HG02798 (cell line): Measurements from ENCODE around the gene PKDREJ.
A peak's percentile ranks its signal among the peaks of the same experiment; 100 is the strongest.
"Not testable (repeated sequence)": the region's sequence is repeated elsewhere in the genome, so short reads cannot be mapped to it uniquely, and the experiment has no call there.

Source experiments
- ATAC-seq: cut with Tn5 transposase; IDR thresholded peaks from one replicate; pipeline ENCODE4 v1.9.1; 2021; ENCODE audit warnings: mild to moderate bottlenecking; ENCODE audit not compliant: unreplicated experiment, poor library complexity

PKDREJ gene, protein sequence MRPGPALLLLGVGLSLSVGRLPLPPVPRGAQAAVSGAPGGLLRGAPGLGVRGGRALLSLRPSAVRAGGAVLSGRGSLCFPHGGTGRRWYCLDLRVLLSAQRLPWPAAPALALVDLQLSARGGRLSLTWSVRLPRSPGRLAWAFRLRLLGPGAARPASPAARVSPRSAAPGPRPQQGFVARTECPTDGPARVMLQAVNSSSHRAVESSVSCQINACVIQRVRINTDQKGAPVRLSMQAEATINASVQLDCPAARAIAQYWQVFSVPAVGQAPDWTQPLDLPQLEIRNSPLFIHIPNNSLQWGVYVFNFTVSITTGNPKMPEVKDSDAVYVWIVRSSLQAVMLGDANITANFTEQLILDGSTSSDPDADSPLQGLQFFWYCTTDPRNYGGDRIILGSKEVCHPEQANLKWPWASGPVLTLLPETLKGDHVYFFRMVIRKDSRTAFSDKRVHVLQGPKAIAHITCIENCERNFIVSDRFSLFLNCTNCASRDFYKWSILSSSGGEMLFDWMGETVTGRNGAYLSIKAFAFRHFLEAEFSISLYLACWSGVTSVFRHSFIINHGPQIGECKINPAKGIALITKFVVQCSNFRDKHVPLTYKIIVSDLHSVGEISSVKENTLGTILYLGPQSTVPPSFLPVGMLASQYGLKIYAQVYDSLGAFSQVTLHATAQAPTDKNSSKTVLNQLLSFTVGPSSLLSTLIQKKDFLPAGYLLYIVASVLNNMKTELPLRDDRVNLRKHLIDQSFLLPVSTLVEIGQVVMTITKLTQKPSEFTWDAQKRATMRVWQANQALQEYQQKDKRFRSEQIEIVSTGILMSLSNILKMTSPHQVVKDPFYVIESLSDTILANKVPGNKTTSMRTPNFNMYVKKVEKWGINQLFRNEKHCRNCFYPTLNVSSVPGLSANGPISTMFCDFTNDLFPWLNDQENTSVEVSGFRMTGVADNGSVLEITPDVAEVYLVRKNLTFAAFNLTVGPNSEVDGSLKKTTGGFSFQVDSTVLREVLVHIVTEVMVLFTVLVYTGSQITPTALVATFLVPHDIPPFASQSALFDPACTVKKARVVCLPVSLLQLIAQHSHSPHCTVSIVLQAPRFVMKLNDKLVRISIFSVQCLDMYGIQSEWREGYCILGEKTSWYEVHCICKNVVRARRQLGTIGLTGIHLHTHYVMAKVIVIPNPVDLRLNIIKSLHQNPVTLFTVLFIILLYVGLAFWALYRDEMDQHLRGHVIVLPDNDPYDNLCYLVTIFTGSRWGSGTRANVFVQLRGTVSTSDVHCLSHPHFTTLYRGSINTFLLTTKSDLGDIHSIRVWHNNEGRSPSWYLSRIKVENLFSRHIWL (N-terminal part only)

DNA sequence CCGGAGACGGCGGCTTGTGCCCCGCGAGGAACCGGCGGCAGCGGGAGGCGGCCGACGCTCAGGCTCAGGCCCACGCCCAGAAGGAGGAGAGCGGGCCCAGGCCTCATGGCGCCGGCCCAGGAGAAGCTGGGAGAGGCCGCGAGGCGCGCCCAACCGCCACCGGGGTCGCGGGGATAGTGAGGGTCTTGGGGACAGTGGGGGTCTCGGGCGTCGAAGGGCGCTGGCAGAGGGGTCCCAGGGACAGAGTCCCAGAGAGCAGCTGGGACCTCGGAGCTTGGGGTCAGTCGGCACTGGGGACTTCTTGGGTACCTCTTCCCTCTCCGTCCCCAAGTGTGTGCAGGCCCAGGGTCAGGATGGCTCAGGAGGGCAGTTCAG is at the start of gene PKDREJ:
Gene PKDREJ, minus strand, starts transcription at position 128 of the 375 bp plus-strand sequence. Its CDS starts 21 bp downstream, at position 107.
- ATAC-seq: no peak

DNA sequence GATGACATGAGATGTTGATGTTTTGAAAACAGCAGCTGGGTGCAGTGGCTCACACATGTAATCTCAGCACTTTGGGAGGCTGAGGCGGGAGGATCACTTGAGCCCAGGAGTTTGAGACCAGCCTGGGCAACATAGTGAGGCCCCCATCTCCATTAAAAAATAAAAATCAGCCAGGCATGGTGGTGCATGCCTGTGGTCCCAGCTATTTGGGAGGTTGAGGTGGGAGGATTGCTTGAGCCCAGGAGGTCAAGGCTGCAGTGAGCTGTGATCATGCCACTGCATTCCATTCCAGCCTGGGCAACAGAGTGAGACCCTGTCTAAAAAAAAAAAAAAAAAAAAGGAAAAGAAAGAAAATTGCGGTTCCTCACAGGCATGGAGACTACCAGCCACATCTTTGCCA is 49.7 kb upstream of the PKDREJ start:
- not testable (repeated sequence) for ATAC-seq

DNA sequence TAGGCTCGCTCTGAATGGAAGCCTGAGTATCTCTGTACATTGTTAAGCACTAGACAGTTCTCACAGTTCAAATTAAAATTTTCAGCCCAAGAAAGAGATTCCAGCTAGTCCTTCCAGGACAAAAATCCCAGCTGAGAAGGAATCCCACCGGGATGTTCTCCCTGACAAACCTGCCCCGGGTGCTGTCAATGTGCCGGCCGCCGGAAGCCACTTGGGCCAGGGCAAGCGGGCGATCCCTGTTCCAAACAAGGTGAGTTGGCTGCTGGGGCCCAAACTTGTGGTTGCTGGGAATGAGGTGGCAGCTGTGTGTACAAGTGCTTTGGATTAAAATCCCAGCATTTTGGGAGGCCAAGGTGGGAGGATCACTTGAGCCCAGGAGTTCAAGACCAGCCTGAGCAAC is 48.9 kb upstream of the PKDREJ start:
- ATAC-seq: no peak

DNA sequence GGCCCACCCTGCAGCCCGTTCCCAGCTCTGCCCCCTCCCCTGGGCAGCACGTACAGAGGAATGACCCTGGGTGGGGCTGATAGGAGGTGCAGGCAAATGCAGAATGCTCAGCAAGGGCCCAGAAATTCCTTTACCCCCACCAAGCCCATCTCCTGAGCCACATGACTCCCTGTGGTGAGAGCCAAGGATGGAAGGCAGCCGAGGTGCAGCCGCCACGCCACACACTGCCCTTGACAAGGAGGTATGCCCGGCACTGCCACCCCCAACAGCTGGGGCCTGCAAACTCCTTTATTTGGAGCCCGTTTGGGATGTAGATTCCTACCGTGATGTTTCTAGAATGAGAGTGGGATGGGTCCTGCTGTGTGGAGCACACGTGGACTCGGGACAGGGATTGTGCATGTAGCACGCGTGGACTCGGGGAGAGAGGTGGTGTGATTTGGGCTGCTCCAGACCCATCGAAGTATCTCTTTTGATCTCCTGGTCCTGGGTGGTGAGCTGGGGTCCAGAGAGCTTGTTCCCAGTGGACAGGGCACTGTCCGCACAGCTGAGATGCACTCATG is 46.5 kb upstream of the PKDREJ start:
- no peak for ATAC-seq

DNA sequence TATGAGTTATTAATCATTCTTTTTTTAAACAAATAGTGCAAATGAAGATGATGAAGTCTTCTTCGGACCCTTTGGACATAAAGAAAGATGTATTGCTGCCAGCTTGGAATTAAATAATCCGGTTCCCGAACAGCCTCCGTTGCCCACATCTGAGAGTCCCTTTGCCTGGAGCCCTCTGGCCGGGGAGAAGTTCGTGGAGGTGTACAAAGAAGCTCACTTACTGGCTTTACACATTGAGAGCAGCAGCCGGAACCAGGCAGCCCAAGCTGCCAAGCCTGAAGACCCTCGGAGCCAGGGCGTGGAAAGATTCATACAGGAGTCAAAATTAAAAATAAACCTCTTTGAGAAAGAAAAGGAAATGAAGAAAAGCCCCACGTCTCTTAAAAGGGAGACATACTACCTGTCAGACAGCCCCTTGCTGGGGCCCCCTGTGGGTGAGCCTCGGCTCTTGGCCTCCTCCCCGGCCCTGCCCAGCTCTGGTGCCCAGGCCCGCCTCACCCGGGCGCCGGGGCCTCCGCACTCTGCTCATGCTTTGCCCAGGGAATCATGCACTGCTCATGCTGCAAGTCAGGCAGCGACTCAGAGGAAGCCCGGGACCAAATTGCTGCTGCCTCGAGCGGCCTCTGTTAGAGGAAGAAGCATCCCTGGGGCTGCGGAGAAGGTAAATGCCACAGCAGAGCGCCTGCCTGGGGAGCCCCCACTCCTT is 45.3 kb upstream of the PKDREJ start:
- ATAC-seq: no peak

DNA sequence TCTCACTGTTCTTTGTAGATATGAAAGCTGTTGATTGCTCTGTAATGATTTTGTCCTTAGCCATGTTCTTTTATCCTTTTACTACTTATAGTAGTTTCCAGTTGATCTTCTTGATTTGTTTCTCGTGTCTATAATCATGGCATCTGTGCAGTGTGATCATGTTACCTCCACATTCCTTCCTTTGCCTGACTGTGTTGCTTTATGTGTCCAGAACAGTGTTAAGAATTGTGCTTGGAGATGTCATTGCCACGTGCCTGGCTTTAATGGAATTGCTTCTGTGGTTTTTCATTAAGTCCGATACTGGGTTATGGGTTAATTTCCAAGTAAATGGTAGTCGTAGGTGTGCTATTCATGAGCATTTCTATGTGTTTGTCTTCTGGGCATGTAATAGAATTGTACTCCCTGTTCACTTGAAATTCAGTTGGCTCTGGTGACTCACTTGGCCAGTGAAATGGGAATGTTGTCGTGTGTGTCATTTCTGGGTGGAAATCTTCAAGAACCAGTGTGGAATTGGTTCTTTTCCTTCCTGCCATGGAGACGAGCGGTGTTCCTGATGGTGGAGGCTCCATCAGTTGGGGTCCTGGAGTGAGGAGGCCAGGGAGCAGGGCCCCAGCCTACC is 40.3 kb upstream of the PKDREJ start:
- ATAC-seq: no peak

DNA sequence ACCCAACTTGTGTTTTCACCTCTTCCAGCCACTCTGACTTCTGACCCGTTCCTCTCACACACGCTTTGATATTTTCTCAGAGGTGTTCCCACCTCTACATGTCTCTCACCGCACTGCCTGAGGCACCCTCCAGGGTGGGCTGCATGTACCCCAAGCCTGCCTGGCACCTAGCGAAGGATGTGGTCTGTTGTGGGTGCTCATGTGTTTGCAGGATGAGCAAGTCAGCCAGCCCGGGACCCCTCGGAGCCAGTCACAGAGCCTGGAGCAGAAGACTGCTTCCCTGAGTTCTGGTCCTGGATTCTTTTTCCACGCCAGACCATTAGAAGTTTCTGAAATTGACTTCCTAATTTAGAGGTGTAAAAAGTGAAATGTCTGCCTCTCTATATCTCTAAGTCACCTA is 37.3 kb upstream of the PKDREJ start:
- ATAC-seq: no peak

DNA sequence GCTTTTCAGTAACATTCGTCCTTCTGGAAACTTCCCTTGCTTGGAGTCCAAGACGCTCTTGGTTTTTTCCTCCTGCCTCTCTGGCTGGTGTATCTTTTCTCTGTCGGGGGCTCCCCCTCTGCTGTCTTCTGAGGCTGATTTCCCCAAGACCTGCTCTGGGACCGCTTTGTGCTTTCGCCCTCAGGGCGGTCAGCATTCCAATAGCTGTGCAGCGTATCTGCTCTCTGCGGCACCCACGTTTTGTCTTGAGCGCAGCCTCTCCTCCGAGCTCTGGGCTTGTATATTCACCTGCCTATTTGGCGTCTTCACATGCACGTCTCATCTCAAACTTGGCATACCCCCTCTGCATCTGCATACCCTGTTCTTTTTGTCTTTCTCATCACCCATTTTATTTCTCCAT is 36.0 kb upstream of the PKDREJ start:
- ATAC-seq: no peak

DNA sequence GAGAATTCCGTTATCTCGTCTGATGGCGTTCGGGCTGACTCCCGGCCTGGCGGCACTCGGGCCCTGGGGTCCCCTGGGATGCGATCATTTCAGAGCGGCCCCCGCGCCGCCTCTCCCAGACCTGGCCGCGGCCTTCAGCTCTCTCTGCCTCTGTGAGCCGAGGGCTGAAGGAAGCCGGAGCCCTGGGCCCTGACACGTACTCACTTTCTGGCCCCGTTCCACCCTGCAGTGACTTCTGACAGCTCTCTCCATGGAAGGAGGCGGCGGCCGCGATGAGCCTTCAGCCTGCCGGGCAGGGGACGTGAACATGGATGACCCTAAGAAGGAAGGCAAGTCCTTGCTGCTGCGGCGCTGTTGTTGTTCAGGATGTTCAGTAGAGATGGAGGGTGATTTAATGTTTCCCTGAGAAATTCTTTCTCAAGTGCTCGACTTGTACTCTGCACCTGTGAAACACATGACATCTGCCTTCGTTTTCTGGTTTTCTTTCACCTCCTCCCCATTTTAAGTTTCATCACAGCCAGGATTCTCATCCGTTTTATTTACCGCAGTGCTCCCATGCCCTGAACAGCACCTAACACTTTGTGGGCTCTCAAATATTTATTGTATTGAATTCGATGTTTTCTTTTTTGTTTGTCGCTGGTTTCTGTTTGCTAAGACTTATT is 34.1 kb upstream of the PKDREJ start:
- peak; percentile 7 for ATAC-seq

DNA sequence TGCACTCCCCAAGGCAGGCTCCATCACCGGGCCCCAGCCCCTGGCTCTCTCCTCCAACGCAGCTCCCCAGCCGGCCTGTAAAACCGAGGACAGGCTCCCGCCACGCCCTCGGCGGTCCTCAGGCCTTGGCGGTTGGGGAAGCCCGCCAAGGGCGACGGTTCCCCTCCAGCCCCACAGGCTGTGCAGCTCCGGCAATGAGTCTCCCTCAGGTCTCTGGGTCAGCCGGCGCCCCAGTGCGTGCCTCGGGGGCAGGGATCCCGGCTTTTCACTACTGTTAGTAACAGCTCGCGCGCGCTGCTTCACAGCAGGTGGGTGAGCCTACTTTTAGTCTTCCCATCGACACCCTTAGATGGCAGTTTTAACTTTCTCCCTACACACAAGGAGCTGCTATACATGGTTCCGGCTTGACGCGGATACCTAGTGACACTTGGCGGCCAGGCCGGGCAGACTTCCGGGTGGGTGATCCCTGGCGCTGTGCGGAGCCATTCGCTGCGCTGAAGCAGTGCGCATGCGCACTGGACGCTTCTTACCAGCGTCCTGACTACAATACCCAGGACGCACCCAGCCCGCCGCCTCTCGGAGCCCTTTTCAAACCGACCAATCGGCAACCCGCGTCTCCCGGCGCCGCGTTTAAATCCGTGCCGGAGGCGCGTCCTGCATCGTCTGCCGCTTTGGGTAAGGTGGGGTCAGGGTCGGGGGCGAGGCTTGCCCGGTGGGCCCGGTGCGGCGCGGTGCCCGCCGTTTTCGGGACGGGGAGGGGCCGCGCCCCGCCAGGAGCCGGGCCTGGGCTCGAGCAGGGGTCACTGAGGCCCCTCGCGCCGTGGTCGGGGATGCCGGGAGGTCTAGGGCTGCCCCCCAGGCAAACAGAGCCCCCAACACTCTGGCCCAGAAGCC is 33.4 kb upstream of the PKDREJ start, which contains the start of gene GTSE1:
Gene GTSE1, plus strand, starts transcription at position 614 of the 894 bp plus-strand sequence. CDS start 531 bp downstream, outside the sequence.
- peak; percentile 96 for ATAC-seq

DNA sequence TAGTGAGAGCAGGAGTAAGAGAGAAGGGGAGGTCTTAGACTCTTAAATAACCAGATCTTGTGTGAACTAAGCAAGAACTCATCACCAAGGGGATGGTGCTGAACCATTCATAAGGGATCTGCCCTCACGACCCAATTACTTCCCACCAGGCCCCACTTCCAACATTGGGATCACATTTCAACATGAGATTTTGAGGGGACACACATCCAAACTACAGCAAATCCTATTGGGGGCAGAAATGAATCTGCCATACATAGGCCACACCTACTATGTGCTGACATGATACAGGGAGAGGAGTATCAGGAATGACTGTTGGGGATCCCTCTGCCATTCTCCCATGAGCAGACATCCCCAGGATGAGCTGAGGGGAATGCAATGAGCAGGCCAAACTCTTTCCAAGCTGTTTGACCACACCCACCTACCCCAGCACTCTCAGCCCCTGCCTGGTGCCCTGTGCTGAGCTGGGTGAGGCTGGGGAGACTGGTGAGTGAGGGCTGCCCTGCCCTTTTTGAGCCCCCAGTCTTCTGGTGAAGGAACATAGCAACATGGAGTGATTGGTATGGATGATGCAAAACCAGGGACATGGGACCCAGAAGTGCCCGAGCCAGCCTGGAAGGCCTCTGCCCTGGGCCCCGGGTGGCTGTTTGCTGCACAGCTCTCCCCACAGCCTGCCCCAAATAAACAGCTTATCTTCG is 32.3 kb upstream of the PKDREJ start:
- ATAC-seq: no peak

DNA sequence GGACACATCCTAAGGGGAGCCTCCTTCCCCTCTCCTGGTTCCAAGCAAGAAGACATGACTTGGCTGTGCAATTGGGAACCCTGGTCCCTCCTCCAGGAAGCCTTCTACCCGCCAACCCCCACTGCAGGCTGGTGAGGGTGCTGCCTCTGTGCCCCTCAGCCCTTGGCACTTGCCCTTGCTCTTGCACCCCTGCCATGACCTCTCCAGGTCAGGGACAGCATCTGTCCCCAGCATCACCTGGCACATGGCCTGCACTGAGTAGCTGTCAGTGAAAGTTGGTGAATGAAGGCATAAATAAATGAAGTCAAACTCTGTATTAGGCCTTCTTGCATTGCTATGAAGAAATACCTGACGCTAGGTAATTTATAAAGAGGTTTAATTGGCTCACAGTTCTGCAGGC is 31.6 kb upstream of the PKDREJ start:
- no peak for ATAC-seq

DNA sequence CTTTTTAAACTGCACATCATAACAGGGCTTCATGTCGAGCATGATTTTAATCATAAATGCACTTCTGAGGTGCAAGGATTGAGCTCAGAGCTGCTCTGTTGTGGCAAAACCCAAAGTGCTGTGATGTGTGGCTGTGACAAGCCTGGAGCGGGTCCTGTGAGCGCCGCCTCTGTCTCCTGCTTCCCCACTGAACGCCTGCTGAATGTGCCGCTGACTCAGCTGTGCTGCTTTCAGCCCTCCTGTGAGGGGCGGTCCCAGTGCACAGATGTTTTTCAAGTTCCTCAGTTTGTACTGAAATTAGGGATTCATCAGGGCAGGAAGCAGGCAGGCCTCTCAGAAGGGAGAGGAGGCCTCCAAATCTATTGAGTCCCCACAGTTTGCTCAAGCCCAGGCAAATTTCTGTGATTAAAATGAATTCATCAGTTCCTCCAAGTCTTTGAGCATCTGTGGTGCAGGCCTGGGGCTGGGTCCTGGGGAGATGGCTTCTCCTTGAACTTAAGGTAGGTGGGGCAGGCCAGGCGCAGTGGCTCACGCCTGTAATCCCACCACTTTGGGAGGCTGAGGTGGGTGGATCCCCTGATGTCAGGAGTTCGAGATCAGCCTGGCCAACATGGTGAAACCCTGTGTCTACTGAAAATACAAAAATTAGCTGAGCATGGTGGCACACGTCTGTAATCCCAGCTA is 30.6 kb upstream of the PKDREJ start:
- no peak for ATAC-seq

DNA sequence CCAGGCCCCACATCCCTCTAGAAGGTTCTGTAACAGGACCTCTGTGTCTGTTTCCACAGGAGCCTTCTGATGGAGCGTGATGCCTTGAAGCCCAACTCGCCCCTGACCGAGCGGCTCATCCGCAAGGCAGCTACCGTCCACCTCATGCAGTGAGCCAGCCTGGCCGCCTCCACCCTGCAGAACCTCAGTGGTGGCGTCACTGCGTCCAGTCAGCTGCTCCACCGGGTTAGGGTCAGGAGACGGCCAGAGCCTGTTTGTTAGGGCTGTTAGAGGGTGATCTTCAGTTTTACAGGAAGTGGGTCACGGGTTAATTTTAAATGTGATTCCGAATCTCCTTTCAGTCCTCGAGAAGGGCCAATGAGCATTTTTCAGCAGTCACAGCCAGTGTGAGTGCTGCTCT is 29.6 kb upstream of the PKDREJ start:
- no peak for ATAC-seq

DNA sequence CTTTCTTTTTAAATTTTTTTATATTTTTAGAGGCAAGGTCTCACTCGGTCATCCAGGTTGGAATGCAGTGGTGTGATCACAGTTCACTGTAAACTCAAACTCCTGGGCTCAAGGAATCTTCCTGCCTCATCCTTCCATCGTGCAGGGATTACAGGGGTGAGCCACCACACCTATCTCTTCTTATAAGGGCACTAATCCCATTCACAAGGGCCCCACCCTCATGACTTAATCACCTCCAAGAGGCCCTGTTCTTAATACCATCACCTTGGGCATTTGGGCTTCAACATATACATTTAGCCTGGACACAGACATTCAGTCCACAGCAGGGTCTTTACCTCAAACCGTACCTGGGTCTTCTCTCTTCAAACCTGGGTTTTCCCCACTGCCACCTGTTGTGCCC is 29.0 kb upstream of the PKDREJ start:
- ATAC-seq: no peak
